HEK293 (cell line): ENCODE results near the gene CECR2.
A peak's percentile ranks its signal among the peaks of the same experiment; 100 is the strongest.

ENCODE experiments used
- CTCF ChIA-PET: fragments of 350-600 bp; formaldehyde crosslinking; extraction: SDS; loops from one replicate; lab custom pipeline; 2021; ENCODE audit warnings: antibody characterized with exemption; lab: Yijun Ruan, JAX
- POLR2A ChIA-PET: fragments of 300-600 bp; formaldehyde crosslinking; extraction: SDS; loops from one replicate; lab custom pipeline; 2020; ENCODE audit warnings: antibody characterized with exemption, inconsistent platforms; lab: Yijun Ruan, JAX
- H3K27ac ChIP-seq: fragments of 200-500 bp; sonication (Bioruptor generic); 2 replicates; pipeline ENCODE4 v1.5.1; 2014; ENCODE audit warnings: low read depth, low read length, control low read depth, inconsistent platforms; ENCODE audit errors: extremely low read depth
- H3K36me3 ChIP-seq, 2 experiments: fragments of 200-500 bp in 1 of 2; sonication (Bioruptor generic) in 1 of 2; 1 replicate in 1 of 2; 2 replicates in 1 of 2; pipeline ENCODE4 v1.5.1; 2014 to 2017; ENCODE audit warnings: inconsistent platforms in 2 of 2, low read length in 2 of 2; ENCODE audit not compliant: control insufficient read depth in 2 of 2, insufficient read depth in 1 of 2
- H3K4me1 ChIP-seq: fragments of 200-500 bp; sonication (Bioruptor generic); 2 replicates; pipeline ENCODE4 v1.5.1; 2014; ENCODE audit warnings: mild to moderate bottlenecking, low read length, inconsistent platforms; ENCODE audit not compliant: control insufficient read depth, insufficient read depth
- H3K4me3 ChIP-seq: 2 replicates; pipeline ENCODE4 v1.5.1; 2011; ENCODE audit warnings: low read depth, mild to moderate bottlenecking, control low read depth, low read length, moderate library complexity
- H3K9me3 ChIP-seq: fragments of 200-500 bp; sonication (Bioruptor generic); 2 replicates; pipeline ENCODE4 v1.5.1; 2014; ENCODE audit warnings: low read depth, low read length, inconsistent platforms; ENCODE audit not compliant: control insufficient read depth, insufficient read depth
- BCL11A ChIP-seq: fragments of 450-650 bp; formaldehyde crosslinking; IDR thresholded peaks from 2 replicates; pipeline ENCODE4 v1.5.1; 2016; ENCODE audit warnings: low read depth, missing biosample characterization, missing genetic modification characterization
- GLIS1 ChIP-seq: fragments of 450-650 bp; formaldehyde crosslinking; IDR thresholded peaks from 2 replicates; pipeline ENCODE4 v1.5.1; 2016; ENCODE audit warnings: missing biosample characterization, missing genetic modification characterization
- HOXD13 ChIP-seq: sonication (generic); formaldehyde crosslinking; IDR thresholded peaks from 2 replicates; pipeline ENCODE4 v1.8.0; 2022; ENCODE audit warnings: missing genetic modification reagents, borderline replicate concordance
- REPIN1 ChIP-seq: fragments of 450-650 bp; formaldehyde crosslinking; IDR thresholded peaks from 2 replicates; pipeline ENCODE4 v1.5.1; 2017; ENCODE audit warnings: missing biosample characterization, missing genetic modification characterization, low read depth
- SCRT1 ChIP-seq: fragments of 450-650 bp; formaldehyde crosslinking; IDR thresholded peaks from 2 replicates; pipeline ENCODE4 v1.5.1; 2016; ENCODE audit warnings: missing biosample characterization, missing genetic modification characterization, borderline replicate concordance
- SP3 ChIP-seq: fragments of 450-650 bp; formaldehyde crosslinking; IDR thresholded peaks from 2 replicates; pipeline ENCODE4 v1.5.1; 2016; ENCODE audit warnings: missing biosample characterization, missing genetic modification characterization
- ZBTB21 ChIP-seq: fragments of 450-650 bp; formaldehyde crosslinking; IDR thresholded peaks from 2 replicates; pipeline ENCODE4 v1.5.1; 2017; ENCODE audit warnings: missing biosample characterization, missing genetic modification characterization
- ZEB2 ChIP-seq: fragments of 450-650 bp; formaldehyde crosslinking; IDR thresholded peaks from 2 replicates; pipeline ENCODE4 v1.5.1; 2016; ENCODE audit warnings: missing biosample characterization, missing genetic modification characterization
- ZFHX2 ChIP-seq: fragments of 450-650 bp; formaldehyde crosslinking; conservative IDR thresholded peaks from 2 replicates; pipeline ENCODE4 v1.5.1; 2016; ENCODE audit warnings: missing biosample characterization, missing genetic modification characterization
- ZFP37 ChIP-seq: fragments of 450-650 bp; formaldehyde crosslinking; IDR thresholded peaks from 2 replicates; pipeline ENCODE4 v1.5.1; 2016; ENCODE audit warnings: missing biosample characterization, missing genetic modification characterization
- ZIC2 ChIP-seq: fragments of 450-650 bp; formaldehyde crosslinking; IDR thresholded peaks from 2 replicates; pipeline ENCODE4 v1.5.1; 2016; ENCODE audit warnings: missing biosample characterization, missing genetic modification characterization
- ZNF132 ChIP-seq: fragments of 450-650 bp; formaldehyde crosslinking; IDR thresholded peaks from 2 replicates; pipeline ENCODE4 v1.5.1; 2017; ENCODE audit warnings: missing biosample characterization, missing genetic modification characterization, borderline replicate concordance
- ZNF155 ChIP-seq: fragments of 450-650 bp; formaldehyde crosslinking; IDR thresholded peaks from 2 replicates; pipeline ENCODE4 v1.5.1; 2016; ENCODE audit warnings: missing biosample characterization, missing genetic modification characterization
- ZNF404 ChIP-seq: fragments of 450-650 bp; formaldehyde crosslinking; IDR thresholded peaks from 2 replicates; pipeline ENCODE4 v1.5.1; 2017; ENCODE audit warnings: missing biosample characterization, missing genetic modification characterization
- ZNF433 ChIP-seq: fragments of 450-650 bp; formaldehyde crosslinking; IDR thresholded peaks from 2 replicates; pipeline ENCODE4 v1.5.1; 2016; ENCODE audit warnings: missing biosample characterization, missing genetic modification characterization, low read depth
- ZNF48 ChIP-seq: fragments of 450-650 bp; formaldehyde crosslinking; IDR thresholded peaks from 2 replicates; pipeline ENCODE4 v1.5.1; 2016; ENCODE audit warnings: missing biosample characterization, missing genetic modification characterization
- ZNF501 ChIP-seq: fragments of 450-650 bp; formaldehyde crosslinking; IDR thresholded peaks from 2 replicates; pipeline ENCODE4 v1.5.1; 2016; ENCODE audit warnings: missing biosample characterization, missing genetic modification characterization
- ZNF561 ChIP-seq: fragments of 450-650 bp; IDR thresholded peaks from 2 replicates; pipeline ENCODE4 v1.5.1; 2018; ENCODE audit warnings: missing biosample characterization, missing genetic modification characterization, borderline replicate concordance
- ZNF596 ChIP-seq: fragments of 450-650 bp; IDR thresholded peaks from 2 replicates; pipeline ENCODE4 v1.5.0; 2018; ENCODE audit warnings: missing biosample characterization, mild to moderate bottlenecking, missing genetic modification characterization, moderate library complexity
- ZNF701 ChIP-seq: fragments of 450-650 bp; formaldehyde crosslinking; IDR thresholded peaks from 2 replicates; pipeline ENCODE4 v1.5.1; 2016; ENCODE audit warnings: missing biosample characterization, missing genetic modification characterization
- ZNF777 ChIP-seq: fragments of 450-650 bp; formaldehyde crosslinking; IDR thresholded peaks from 2 replicates; pipeline ENCODE4 v1.5.1; 2017; ENCODE audit warnings: missing biosample characterization, missing genetic modification characterization, borderline replicate concordance
- ZNF837 ChIP-seq: fragments of 450-650 bp; formaldehyde crosslinking; IDR thresholded peaks from 2 replicates; pipeline ENCODE4 v1.5.1; 2016; ENCODE audit warnings: missing biosample characterization, missing genetic modification characterization
- TF ChIP-seq, protein P1 (sequence below): fragments of 450-650 bp; formaldehyde crosslinking; IDR thresholded peaks from 2 replicates; pipeline ENCODE4 v1.5.1; 2016; ENCODE audit warnings: missing biosample characterization, missing genetic modification characterization
- TF ChIP-seq, protein P2 (sequence below): fragments of 450-650 bp; formaldehyde crosslinking; IDR thresholded peaks from 2 replicates; pipeline ENCODE4 v1.5.1; 2016; ENCODE audit warnings: missing biosample characterization, missing genetic modification characterization
- TF ChIP-seq, protein P3 (sequence below): fragments of 450-650 bp; formaldehyde crosslinking; IDR thresholded peaks from 2 replicates; pipeline ENCODE4; 2016; ENCODE audit warnings: missing biosample characterization, missing genetic modification characterization
- TF ChIP-seq, protein P4 (sequence below): fragments of 450-650 bp; formaldehyde crosslinking; IDR thresholded peaks from 2 replicates; pipeline ENCODE4 v1.5.1; 2016; ENCODE audit warnings: missing biosample characterization, missing genetic modification characterization

Gene CECR2

DNA sequence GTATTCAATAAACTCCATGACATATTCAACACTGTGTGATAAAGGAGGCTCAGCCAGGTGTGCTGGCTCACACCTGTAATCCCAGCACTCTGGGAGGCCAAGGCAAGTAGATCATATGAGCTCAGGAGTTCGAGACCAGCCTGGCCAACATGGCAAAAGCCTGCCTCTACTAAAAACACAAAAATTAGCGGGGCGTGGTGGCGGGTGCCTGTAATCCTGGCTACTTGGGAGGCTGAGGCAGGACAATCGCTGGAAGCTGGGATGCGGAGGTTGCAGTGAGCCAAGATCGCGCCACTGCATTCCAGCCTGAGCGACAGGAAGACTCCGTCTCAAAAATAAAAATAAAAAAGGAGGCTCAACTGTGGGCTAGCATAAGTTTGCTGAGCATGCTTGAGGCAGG is 189.9 kb downstream of the CECR2 start:
- H3K4me3 ChIP-seq: no peak overlapping the region
- CTCF ChIA-PET: interaction anchor here (0.6 to 1.9 kb wide), 18 partner anchors 8 to 517 kb away, joined by 3 to 14 read pairs (median 4); no protein-coding TSS in a partner anchor
- no peak overlapping the region for H3K27ac ChIP-seq
- POLR2A ChIA-PET: no interaction called here
- H3K36me3 ChIP-seq: peaks cover 0 to 27% of the 10 kb centered on the region in 2 experiments; a peak in 1 of 3 replicates
- H3K9me3 ChIP-seq: no peaks in the 10 kb centered on the region
- no peak for TF ChIP-seq ZNF837 (tag by site-specific recombination)
- TF ChIP-seq, protein P1, sequence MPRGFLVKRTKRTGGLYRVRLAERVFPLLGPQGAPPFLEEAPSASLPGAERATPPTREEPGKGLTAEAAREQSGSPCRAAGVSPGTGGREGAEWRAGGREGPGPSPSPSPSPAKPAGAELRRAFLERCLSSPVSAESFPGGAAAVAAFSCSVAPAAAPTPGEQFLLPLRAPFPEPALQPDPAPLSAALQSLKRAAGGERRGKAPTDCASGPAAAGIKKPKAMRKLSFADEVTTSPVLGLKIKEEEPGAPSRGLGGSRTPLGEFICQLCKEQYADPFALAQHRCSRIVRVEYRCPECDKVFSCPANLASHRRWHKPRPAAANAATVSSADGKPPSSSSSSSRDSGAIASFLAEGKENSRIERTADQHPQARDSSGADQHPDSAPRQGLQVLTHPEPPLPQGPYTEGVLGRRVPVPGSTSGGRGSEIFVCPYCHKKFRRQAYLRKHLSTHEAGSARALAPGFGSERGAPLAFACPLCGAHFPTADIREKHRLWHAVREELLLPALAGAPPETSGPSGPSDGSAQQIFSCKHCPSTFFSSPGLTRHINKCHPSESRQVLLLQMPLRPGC (tag by site-specific recombination): no peak
- TF ChIP-seq SP3 (tag by site-specific recombination): no peak
- no peak for TF ChIP-seq ZNF561 (tag by site-specific recombination)
- no peak for TF ChIP-seq BCL11A (tag by site-specific recombination)
- no peak for TF ChIP-seq ZFP37 (tag by site-specific recombination)
- TF ChIP-seq REPIN1 (tag by site-specific recombination): no peak
- no peak for TF ChIP-seq GLIS1 (tag by site-specific recombination)
- H3K4me1 ChIP-seq: no peaks in the 10 kb centered on the region

DNA sequence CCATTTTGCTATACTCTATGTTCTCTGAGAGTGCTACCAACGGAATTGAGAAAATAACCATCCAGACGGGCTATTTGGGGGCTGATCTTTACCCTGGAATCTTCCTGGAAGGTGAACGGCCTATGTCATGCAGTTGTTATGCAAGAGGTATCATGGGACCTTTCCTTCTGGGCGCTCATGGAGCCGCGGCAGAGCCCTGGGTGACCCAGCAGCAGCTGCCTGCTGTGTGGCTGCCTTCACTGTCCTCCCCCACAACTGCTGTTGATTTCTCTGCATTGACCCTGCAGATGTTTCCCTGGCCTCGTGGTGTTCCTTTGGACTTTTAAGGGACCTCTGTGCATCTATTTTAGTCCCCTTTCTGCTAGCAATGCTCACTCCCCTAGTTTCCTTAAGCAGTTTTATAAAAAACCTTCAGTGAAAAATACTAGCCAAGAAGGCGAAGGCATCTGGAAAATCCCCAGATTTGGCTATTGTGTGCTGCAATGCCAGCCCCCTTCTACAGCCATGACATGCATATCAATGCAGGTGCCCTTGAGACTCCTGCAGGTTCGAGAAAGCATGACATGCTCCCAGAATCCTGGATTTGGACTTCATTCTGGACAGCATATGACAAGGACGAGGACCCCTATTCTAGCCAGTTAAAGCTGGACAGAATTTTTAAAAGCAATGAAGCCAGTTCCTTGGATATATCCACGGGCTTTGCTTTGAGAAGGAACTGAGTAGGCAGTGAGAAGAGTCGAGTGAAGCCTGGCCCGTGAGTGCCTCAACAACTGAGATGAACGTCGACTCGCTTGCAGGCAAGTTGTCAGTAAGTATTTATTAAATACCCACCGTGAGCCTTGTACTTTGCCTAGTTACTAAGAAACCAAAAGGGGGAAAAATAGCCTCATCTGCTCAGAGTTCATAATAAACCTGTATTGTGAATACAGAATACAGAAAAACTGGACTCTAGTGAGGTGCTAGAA is 193.9 kb downstream of the CECR2 start, which contains the start of gene SLC25A18:
SLC25A18 (plus strand) TSS at position 593 of the 965 bp plus-strand sequence. CDS start 16,447 bp downstream, outside the sequence.
- TF ChIP-seq ZNF155 (tag by site-specific recombination) (no peak), ZIC2 (tag by site-specific recombination) (0 out of 2 replicates have a peak, but pooled peaks have one; percentile 13)
- Histone ChIP-seq H3K27ac (no peak within 1 kb of the TSS), H3K9me3 (no peaks in the 10 kb centered on the region), H3K4me1 (no peaks in the 10 kb centered on the region), H3K4me3 (no peak within 1 kb of the TSS), H3K36me3 (peaks cover 0 to 3% of the 10 kb centered on the region in 2 experiments; a peak in 1 of 3 replicates)
- ChIA-PET CTCF (interaction anchor here (1.2 to 1.5 kb wide), 2 partner anchors 43 to 513 kb away, joined by 3 read pairs; no protein-coding TSS in a partner anchor), POLR2A (interaction anchor here (0.6 kb wide), 1 partner anchor 9 kb away, joined by 3 read pairs; no protein-coding TSS in a partner anchor)

DNA sequence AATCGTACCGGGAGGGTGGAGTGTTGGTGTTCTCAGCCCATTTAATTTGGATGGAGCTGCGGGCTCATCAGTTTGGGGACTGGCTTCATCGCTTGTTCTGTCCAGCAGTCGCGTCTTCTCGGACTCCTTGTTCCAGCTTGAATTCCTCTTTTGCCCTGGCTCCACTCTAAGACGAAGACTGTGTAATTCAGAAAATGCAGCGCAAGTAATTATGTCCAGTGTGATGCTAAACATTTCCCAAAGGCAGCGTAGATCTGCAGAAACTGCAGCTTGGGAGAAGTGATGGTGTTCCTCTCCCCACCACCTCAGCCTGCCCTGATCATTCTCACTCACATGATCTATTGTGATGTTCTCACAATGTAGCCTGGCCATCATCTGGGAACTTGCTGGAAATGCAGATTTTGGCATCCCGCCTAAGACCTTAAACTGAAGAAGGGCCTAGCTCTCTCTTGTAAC is 194.7 kb downstream of the CECR2 start:
- POLR2A ChIA-PET: interaction anchor here (0.8 kb wide), 1 partner anchor 16 kb away, joined by 3 read pairs; no protein-coding TSS in a partner anchor
- Histone ChIP-seq H3K4me3 (no peak overlapping the region), H3K4me1 (no peaks in the 10 kb centered on the region), H3K9me3 (no peaks in the 10 kb centered on the region), H3K27ac (no peak overlapping the region), H3K36me3 (no peaks in the 10 kb centered on the region)
- CTCF ChIA-PET: interaction anchor here (0.6 to 1.2 kb wide), 4 partner anchors 11 to 402 kb away, joined by 3 to 6 read pairs (median 4); no protein-coding TSS in a partner anchor
- TF ChIP-seq, protein P2, sequence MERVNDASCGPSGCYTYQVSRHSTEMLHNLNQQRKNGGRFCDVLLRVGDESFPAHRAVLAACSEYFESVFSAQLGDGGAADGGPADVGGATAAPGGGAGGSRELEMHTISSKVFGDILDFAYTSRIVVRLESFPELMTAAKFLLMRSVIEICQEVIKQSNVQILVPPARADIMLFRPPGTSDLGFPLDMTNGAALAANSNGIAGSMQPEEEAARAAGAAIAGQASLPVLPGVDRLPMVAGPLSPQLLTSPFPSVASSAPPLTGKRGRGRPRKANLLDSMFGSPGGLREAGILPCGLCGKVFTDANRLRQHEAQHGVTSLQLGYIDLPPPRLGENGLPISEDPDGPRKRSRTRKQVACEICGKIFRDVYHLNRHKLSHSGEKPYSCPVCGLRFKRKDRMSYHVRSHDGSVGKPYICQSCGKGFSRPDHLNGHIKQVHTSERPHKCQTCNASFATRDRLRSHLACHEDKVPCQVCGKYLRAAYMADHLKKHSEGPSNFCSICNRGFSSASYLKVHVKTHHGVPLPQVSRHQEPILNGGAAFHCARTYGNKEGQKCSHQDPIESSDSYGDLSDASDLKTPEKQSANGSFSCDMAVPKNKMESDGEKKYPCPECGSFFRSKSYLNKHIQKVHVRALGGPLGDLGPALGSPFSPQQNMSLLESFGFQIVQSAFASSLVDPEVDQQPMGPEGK (tag by site-specific recombination): no peak
- TF ChIP-seq ZNF501: no peak
- TF ChIP-seq, protein P3, sequence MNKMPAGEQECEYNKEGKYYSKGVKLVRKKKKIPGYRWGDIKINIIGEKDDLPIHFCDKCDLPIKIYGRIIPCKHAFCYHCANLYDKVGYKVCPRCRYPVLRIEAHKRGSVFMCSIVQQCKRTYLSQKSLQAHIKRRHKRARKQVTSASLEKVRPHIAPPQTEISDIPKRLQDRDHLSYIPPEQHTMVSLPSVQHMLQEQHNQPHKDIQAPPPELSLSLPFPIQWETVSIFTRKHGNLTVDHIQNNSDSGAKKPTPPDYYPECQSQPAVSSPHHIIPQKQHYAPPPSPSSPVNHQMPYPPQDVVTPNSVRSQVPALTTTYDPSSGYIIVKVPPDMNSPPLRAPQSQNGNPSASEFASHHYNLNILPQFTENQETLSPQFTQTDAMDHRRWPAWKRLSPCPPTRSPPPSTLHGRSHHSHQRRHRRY (tag by site-specific recombination): no peak
- TF ChIP-seq HOXD13 (CRISPR knock-in tag): no peak
- TF ChIP-seq ZFHX2: no peak
- TF ChIP-seq ZBTB21 (tag by site-specific recombination): no peak
- TF ChIP-seq, protein P4, sequence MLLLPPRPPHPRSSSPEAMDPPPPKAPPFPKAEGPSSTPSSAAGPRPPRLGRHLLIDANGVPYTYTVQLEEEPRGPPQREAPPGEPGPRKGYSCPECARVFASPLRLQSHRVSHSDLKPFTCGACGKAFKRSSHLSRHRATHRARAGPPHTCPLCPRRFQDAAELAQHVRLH: no peak
- TF ChIP-seq ZEB2: no peak
- no peak for TF ChIP-seq ZNF596
- no peak for TF ChIP-seq ZNF777 (tag by site-specific recombination)
- no peak for TF ChIP-seq ZNF701
- no peak for TF ChIP-seq ZNF48 (tag by site-specific recombination)
- no peak for TF ChIP-seq SCRT1 (tag by site-specific recombination)
- TF ChIP-seq ZNF433 (tag by site-specific recombination): no peak
- no peak for TF ChIP-seq ZNF404 (tag by site-specific recombination)
- no peak for TF ChIP-seq ZNF132
